Measurements from ENCODE around the gene GRM8.

DNA sequence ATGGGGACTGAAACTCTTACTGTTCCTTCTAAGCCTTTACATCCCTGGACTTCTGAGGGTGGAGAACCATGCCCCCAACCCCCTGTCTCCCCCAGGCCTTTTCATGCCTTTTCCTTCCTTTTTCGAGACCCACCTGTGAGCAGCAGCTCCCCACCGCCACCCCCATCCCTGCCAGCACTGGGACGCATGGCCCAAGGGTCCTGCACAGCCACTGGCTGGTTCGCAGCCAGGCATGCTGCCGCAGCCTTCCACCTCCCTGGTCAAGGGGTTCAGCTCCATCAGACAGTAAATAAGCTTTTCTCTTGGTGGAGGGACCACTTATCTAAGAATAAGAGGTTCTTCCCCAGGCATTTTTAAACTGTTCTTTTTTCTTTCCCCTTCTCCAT is 584.4 kb downstream of the GRM8 start:
- no peak for TF ChIP-seq USF2 (IDR thresholded peaks at IDR 0.05)
- no peak for TF ChIP-seq CTCF (IDR thresholded peaks at IDR 0.05)
- TF ChIP-seq KDM5A (IDR thresholded peaks at IDR 0.05): no peak
- no peak for TF ChIP-seq GATA3 (IDR thresholded peaks at IDR 0.05; ENCODE audit: borderline replicate concordance)
- no peak for TF ChIP-seq NR3C1 (IDR thresholded peaks at IDR 0.05)
- TF ChIP-seq RAD21 (conservative IDR thresholded peaks at IDR 0.05 in 1 of 2, IDR thresholded peaks at IDR 0.05 in 1 of 2): no peak
- TF ChIP-seq ZFP36 (IDR thresholded peaks at IDR 0.05; ENCODE audit: borderline replicate concordance, partially characterized antibody): no peak
- TF ChIP-seq PHF8 (IDR thresholded peaks at IDR 0.05; ENCODE audit: borderline replicate concordance, low read depth): no peak
- no peak for TF ChIP-seq CHD2 (IDR thresholded peaks at IDR 0.05; ENCODE audit: low read length, partially characterized antibody)
- no peak for TF ChIP-seq HOXB13 (CRISPR knock-in tag; IDR thresholded peaks at IDR 0.05; ENCODE audit: low read depth)
- TF ChIP-seq EP300 (IDR thresholded peaks at IDR 0.05): no peak
- no peak for TF ChIP-seq TP53 (CRISPR knock-in tag; IDR thresholded peaks at IDR 0.05)
- no peak for TF ChIP-seq HMGXB4 (CRISPR knock-in tag; IDR thresholded peaks at IDR 0.05; ENCODE audit: borderline replicate concordance)
